ENCODE measurements around the gene LPP. TPM values are rescaled to one million over a fixed set of nuclear protein-coding genes. Genes with fewer than 3 reads are reported as not detected.

LPP gene
- total RNA-seq, 1 experiment from 2014 or later = 54.0 TPM

- ChIA-PET POLR2A (no interaction called here), CTCF (interaction anchor here (1.0 kb wide), 1 partner anchor 1105 kb away, joined by 4 read pairs; no protein-coding TSS in a partner anchor), RAD21 (ENCODE audit: low non-redundant PET in 1 of 2, low total read pairs in 2 of 2, uncharacterized antibody in 2 of 2, unreplicated experiment in 2 of 2) (no interaction called here)
- no peaks in the 10 kb centered on the region for H3K9me3 ChIP-seq (ENCODE audit: control insufficient read depth in 1 of 2, insufficient read depth in 1 of 2, low read depth in 1 of 2, low read length in 2 of 2)
- no TSS peak for BruUV-seq (replicated peaks)
- H3K27me3 ChIP-seq (ENCODE audit: insufficient read depth, low read length) = no peaks in the 10 kb centered on the region
- H3K9ac ChIP-seq (ENCODE audit: low read length) = no peak overlapping the region
- intact Hi-C loops (cut with micrococcal nuclease) = no loop called here
- no peak for ATAC-seq
- H3K27ac ChIP-seq (ENCODE audit: low read depth, low read length) = no peak overlapping the region
- H3K79me2 ChIP-seq (ENCODE audit: insufficient read depth, low read length) = no peaks in the 10 kb centered on the region
- H3K36me3 ChIP-seq (ENCODE audit: control insufficient read depth in 1 of 2, insufficient read depth in 2 of 2, low read length in 2 of 2) = no peaks in the 10 kb centered on the region
- no peak overlapping the region for H3K4me3 ChIP-seq (replicated peaks in 1 of 2; ENCODE audit: low read depth in 1 of 2, low read length in 2 of 2)
- H2AFZ ChIP-seq (ENCODE audit: low read depth, low read length, poor library complexity, severe bottlenecking) = no peak overlapping the region
- TF ChIP-seq FOSL1 (IDR thresholded peaks at IDR 0.05; ENCODE audit: low read depth) (no peak), EZH2 (IDR thresholded peaks at IDR 0.05) (no peak), EGR1 (IDR thresholded peaks at IDR 0.05; ENCODE audit: low read depth) (no peak), ATF3 (IDR thresholded peaks at IDR 0.05) (no peak), ZBTB33 (IDR thresholded peaks at IDR 0.05; ENCODE audit: extremely low read depth, insufficient replicate concordance, low read length) (no peak), RAD21 (IDR thresholded peaks at IDR 0.05; ENCODE audit: low read depth) (no peak), JUND (IDR thresholded peaks at IDR 0.05) (no peak), SP1 (IDR thresholded peaks at IDR 0.05; ENCODE audit: low read depth) (no peak), EZH2phosphoT487 (IDR thresholded peaks at IDR 0.05; ENCODE audit: borderline replicate concordance) (no peak), CTCF (IDR thresholded peaks at IDR 0.05 in 2 of 3, conservative IDR thresholded peaks at IDR 0.05 in 1 of 3; ENCODE audit: borderline replicate concordance in 1 of 3, insufficient read depth in 1 of 3, low read depth in 2 of 3, low read length in 2 of 3) (no peak), TCF7L2 (IDR thresholded peaks at IDR 0.05; ENCODE audit: borderline replicate concordance, extremely low read depth, insufficient read depth, insufficient read length) (no peak), CEBPB (IDR thresholded peaks at IDR 0.05; ENCODE audit: low read depth) (no peak), ZFX (IDR thresholded peaks at IDR 0.05) (no peak), SRF (IDR thresholded peaks at IDR 0.05; ENCODE audit: low read depth) (no peak), SIN3A (IDR thresholded peaks at IDR 0.05; ENCODE audit: low read depth) (no peak), ELF1 (IDR thresholded peaks at IDR 0.05; ENCODE audit: borderline replicate concordance, low read depth) (no peak), CBX3 (IDR thresholded peaks at IDR 0.05; ENCODE audit: low read depth) (no peak), REST (IDR thresholded peaks at IDR 0.05; ENCODE audit: low read depth) (no peak), YY1 (IDR thresholded peaks at IDR 0.05; ENCODE audit: extremely low read depth, insufficient replicate concordance, low read depth, low read length) (no peak)
- DNase-seq (ENCODE audit: low read depth, low spot score) = no peak
- H3K9me2 ChIP-seq (ENCODE audit: insufficient read depth) = no peaks in the 10 kb centered on the region
- no peaks in the 10 kb centered on the region for H3K4me1 ChIP-seq (ENCODE audit: control insufficient read depth in 1 of 2, insufficient read depth in 2 of 2, low read length in 2 of 2)
- H3K4me2 ChIP-seq (ENCODE audit: low read length) = no peak overlapping the region
- H4K20me1 ChIP-seq (ENCODE audit: insufficient read depth) = no peaks in the 10 kb centered on the region
Observed at GRCh38 chr3:188845514-188845913, 691.6 kb downstream of the LPP start.
